Measurements from ENCODE around the gene CCDC85C. TPM values are rescaled to one million over a fixed set of nuclear protein-coding genes. Genes with fewer than 3 reads are reported as not detected.

Gene CCDC85C
- total and polyA plus RNA-seq, 10 of the 15 experiments (the other 5 are each of a cell fraction or from before 2014, with no cell fraction given), result 0.03 to 3.6 (median 1.1) TPM

- CTCF ChIA-PET, result interaction anchor here (1.2 kb wide), 1 partner anchor 87 kb away, joined by 3 read pairs; no protein-coding TSS in a partner anchor
Observed at GRCh38 chr14:99541211-99541610, 62.8 kb downstream of the CCDC85C start.

DNA sequence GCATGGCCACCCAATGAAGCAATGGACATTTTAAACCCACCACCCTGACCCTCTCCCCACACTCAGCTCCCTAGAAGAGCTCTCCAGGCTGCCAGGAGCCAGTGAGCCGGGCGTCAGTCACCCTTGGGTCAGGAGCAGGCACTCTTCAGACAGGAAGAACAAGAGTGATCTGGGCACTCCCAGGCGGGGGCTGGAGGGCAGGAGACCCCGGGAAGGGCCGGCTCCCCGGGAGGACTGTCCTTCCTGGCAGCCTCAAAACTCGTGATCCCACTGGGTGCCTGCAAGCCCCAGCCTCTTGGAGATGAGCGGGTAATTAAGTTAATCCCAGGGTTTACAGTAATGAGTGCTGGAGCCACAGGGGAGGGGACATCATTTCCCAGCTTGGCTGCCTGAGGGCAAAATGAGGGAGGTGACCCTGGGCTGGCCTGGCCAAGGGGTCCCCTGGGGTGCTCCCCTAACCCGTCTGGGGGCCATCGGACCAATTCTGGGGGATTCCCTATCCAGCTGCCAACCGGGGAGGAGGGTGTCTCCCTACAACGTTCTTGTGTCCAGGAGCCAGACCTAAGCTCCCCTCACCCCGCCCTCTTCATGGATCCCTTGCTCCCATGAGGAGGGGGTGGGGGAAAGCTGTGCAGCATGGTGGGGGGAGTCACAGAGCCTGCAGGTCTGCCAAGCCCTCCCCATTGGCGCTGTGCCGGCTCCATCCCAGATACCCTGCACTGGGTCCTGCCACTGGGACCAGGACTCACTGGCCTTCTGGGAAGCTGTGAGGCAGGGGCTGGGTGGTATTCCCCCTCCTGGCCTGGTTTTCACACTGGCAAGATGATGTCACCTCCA is 63.6 kb downstream of the CCDC85C start:
- Histone ChIP-seq H3K36me3 (ENCODE audit: control insufficient read depth in 2 of 2, insufficient read depth in 2 of 2, low read length in 1 of 2) (no peaks in the 10 kb centered on the region), H3K9ac (ENCODE audit: control insufficient read depth, insufficient read depth, low read length) (no peak overlapping the region), H3K4me3 (no peak overlapping the region), H3K9me3 (replicated peaks; ENCODE audit: control insufficient read depth, insufficient read depth, low read length) (no peaks in the 10 kb centered on the region), H2AFZ (ENCODE audit: control insufficient read depth, low read depth, low read length) (no peak overlapping the region), H3K4me1 (ENCODE audit: control insufficient read depth, insufficient read depth, low read length) (no peaks in the 10 kb centered on the region), H3K27ac (ENCODE audit: control insufficient read depth, insufficient read depth) (no peak overlapping the region), H3K27me3 (replicated peaks in 1 of 2; ENCODE audit: control insufficient read depth in 2 of 2, insufficient read depth in 2 of 2, low read length in 1 of 2) (no peaks in the 10 kb centered on the region), H3K4me2 (ENCODE audit: control insufficient read depth, insufficient read depth) (no peak overlapping the region), H3K79me2 (ENCODE audit: control insufficient read depth, insufficient read depth, low read length) (no peaks in the 10 kb centered on the region), H4K20me1 (ENCODE audit: control insufficient read depth, insufficient read depth) (no peaks in the 10 kb centered on the region)
- DNase-seq (ENCODE audit: low read depth, low spot score) (no peak), ATAC-seq (no peak), FAIRE-seq (no peak)
- CTCF ChIA-PET, result no interaction called here
- in situ Hi-C loops (cut with MboI), result no loop called here
- no TSS peak for BruUV-seq (replicated peaks)
- SMC1A ChIA-PET (ENCODE audit: uncharacterized antibody, unreplicated experiment), result no interaction called here
- intact Hi-C loops (cut with micrococcal nuclease; ENCODE audit: unreplicated experiment), result no loop called here
- POLR2A ChIA-PET, result interaction anchor here (1.3 kb wide), 1 partner anchor 65 kb away, joined by 3 read pairs; no protein-coding TSS in a partner anchor
- RAD21 ChIA-PET (ENCODE audit: unreplicated experiment), result interaction anchor here (1.0 to 1.2 kb wide), 2 partner anchors 65 to 88 kb away, joined by 3 read pairs; no protein-coding TSS in a partner anchor
- 32% methylated on average over 15 of the region's 15 CpGs for WGBS (ENCODE audit: insufficient coverage, insufficient replicate concordance, low lambda C conversion rate, missing lambda C conversion rate)
- TF ChIP-seq, protein P1, sequence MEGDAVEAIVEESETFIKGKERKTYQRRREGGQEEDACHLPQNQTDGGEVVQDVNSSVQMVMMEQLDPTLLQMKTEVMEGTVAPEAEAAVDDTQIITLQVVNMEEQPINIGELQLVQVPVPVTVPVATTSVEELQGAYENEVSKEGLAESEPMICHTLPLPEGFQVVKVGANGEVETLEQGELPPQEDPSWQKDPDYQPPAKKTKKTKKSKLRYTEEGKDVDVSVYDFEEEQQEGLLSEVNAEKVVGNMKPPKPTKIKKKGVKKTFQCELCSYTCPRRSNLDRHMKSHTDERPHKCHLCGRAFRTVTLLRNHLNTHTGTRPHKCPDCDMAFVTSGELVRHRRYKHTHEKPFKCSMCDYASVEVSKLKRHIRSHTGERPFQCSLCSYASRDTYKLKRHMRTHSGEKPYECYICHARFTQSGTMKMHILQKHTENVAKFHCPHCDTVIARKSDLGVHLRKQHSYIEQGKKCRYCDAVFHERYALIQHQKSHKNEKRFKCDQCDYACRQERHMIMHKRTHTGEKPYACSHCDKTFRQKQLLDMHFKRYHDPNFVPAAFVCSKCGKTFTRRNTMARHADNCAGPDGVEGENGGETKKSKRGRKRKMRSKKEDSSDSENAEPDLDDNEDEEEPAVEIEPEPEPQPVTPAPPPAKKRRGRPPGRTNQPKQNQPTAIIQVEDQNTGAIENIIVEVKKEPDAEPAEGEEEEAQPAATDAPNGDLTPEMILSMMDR (IDR thresholded peaks at IDR 0.05 in 2 of 3, conservative IDR thresholded peaks at IDR 0.05 in 1 of 3; ENCODE audit: control insufficient read depth in 2 of 3, extremely low read depth in 1 of 3, insufficient read depth in 1 of 3, low read depth in 3 of 3, low read length in 3 of 3), result no peak
- TF ChIP-seq, protein P2, sequence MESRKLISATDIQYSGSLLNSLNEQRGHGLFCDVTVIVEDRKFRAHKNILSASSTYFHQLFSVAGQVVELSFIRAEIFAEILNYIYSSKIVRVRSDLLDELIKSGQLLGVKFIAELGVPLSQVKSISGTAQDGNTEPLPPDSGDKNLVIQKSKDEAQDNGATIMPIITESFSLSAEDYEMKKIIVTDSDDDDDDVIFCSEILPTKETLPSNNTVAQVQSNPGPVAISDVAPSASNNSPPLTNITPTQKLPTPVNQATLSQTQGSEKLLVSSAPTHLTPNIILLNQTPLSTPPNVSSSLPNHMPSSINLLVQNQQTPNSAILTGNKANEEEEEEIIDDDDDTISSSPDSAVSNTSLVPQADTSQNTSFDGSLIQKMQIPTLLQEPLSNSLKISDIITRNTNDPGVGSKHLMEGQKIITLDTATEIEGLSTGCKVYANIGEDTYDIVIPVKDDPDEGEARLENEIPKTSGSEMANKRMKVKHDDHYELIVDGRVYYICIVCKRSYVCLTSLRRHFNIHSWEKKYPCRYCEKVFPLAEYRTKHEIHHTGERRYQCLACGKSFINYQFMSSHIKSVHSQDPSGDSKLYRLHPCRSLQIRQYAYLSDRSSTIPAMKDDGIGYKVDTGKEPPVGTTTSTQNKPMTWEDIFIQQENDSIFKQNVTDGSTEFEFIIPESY (IDR thresholded peaks at IDR 0.05), result no peak
- TF ChIP-seq SRF (IDR thresholded peaks at IDR 0.05; ENCODE audit: low read depth in 2 of 2, low read length in 2 of 2) (no peak), ZNF274 (IDR thresholded peaks at IDR 0.05; ENCODE audit: insufficient read depth, insufficient read length) (no peak), BCL3 (IDR thresholded peaks at IDR 0.05; ENCODE audit: borderline replicate concordance, insufficient read depth, low read depth, low read length, poor library complexity, severe bottlenecking) (no peak)

More at GRCh38 chr14:99541211-99541610, 62.8 kb downstream of the CCDC85C start:
- Histone ChIP-seq H3K4me2 (ENCODE audit: control insufficient read depth, insufficient read depth) (no peak overlapping the region), H4K20me1 (ENCODE audit: control insufficient read depth, insufficient read depth) (no peaks in the 10 kb centered on the region), H3K9me3 (replicated peaks; ENCODE audit: control insufficient read depth, insufficient read depth, low read length) (no peaks in the 10 kb centered on the region), H3K4me1 (ENCODE audit: control insufficient read depth, insufficient read depth, low read length) (no peaks in the 10 kb centered on the region), H3K9ac (ENCODE audit: control insufficient read depth, insufficient read depth, low read length) (no peak overlapping the region), H2AFZ (ENCODE audit: control insufficient read depth, low read depth, low read length) (no peak overlapping the region), H3K36me3 (ENCODE audit: control insufficient read depth in 2 of 2, insufficient read depth in 2 of 2, low read length in 1 of 2) (no peaks in the 10 kb centered on the region), H3K4me3 (no peak overlapping the region), H3K27ac (ENCODE audit: control insufficient read depth, insufficient read depth) (no peak overlapping the region), H3K79me2 (ENCODE audit: control insufficient read depth, insufficient read depth, low read length) (no peaks in the 10 kb centered on the region), H3K27me3 (replicated peaks in 1 of 2; ENCODE audit: control insufficient read depth in 2 of 2, insufficient read depth in 2 of 2, low read length in 1 of 2) (no peaks in the 10 kb centered on the region)
- intact Hi-C loops (cut with micrococcal nuclease; ENCODE audit: unreplicated experiment), result no loop called here
- ChIA-PET RAD21 (ENCODE audit: unreplicated experiment) (interaction anchor here (1.0 kb wide), 1 partner anchor 87 kb away, joined by 3 read pairs; no protein-coding TSS in a partner anchor), POLR2A (interaction anchor here (1.3 kb wide), 1 partner anchor 64 kb away, joined by 3 read pairs; no protein-coding TSS in a partner anchor), SMC1A (ENCODE audit: uncharacterized antibody, unreplicated experiment) (no interaction called here)
- TF ChIP-seq LARP7 (IDR thresholded peaks at IDR 0.05) (no peak), IKZF1 (conservative IDR thresholded peaks at IDR 0.05) (0 out of 2 replicates have a peak, but pooled peaks have one; percentile 14)
- TF ChIP-seq, protein P3, sequence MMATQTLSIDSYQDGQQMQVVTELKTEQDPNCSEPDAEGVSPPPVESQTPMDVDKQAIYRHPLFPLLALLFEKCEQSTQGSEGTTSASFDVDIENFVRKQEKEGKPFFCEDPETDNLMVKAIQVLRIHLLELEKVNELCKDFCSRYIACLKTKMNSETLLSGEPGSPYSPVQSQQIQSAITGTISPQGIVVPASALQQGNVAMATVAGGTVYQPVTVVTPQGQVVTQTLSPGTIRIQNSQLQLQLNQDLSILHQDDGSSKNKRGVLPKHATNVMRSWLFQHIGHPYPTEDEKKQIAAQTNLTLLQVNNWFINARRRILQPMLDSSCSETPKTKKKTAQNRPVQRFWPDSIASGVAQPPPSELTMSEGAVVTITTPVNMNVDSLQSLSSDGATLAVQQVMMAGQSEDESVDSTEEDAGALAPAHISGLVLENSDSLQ (IDR thresholded peaks at IDR 0.05), result no peak
- ATAC-seq (peak; percentile 49), FAIRE-seq (no peak), DNase-seq (ENCODE audit: low read depth, low spot score) (no peak)
- WGBS (ENCODE audit: insufficient coverage, insufficient replicate concordance, low lambda C conversion rate, missing lambda C conversion rate), result 36% methylated on average over 10 of the region's 10 CpGs
- in situ Hi-C loops (cut with MboI), result no loop called here
- BruUV-seq (replicated peaks), result no TSS peak

Data from GM12878 (cell line).